ENCODE data around the gene ECT2. TPM values are rescaled to one million over a fixed set of nuclear protein-coding genes. Genes with fewer than 3 reads are reported as not detected.
"Not testable (repeated sequence)": the region's sequence is repeated elsewhere in the genome, so short reads cannot be mapped to it uniquely, and the experiment has no call there.

The ECT2 gene
- total RNA-seq, 1 donor from 2014 or later, result 16.1 TPM

GRCh38 chr3:172856795-172857742, 106.5 kb downstream of the ECT2 start:
- DNase-seq (ENCODE audit: low spot score), result peak; percentile 26

GRCh38 chr3:172859041-172859440, 108.5 kb downstream of the ECT2 start:
- peak; percentile 64 for DNase-seq (ENCODE audit: low spot score)

GRCh38 chr3:172866726-172867350, 116.3 kb downstream of the ECT2 start:
- DNase-seq (ENCODE audit: low spot score), result not testable (repeated sequence)

DNA sequence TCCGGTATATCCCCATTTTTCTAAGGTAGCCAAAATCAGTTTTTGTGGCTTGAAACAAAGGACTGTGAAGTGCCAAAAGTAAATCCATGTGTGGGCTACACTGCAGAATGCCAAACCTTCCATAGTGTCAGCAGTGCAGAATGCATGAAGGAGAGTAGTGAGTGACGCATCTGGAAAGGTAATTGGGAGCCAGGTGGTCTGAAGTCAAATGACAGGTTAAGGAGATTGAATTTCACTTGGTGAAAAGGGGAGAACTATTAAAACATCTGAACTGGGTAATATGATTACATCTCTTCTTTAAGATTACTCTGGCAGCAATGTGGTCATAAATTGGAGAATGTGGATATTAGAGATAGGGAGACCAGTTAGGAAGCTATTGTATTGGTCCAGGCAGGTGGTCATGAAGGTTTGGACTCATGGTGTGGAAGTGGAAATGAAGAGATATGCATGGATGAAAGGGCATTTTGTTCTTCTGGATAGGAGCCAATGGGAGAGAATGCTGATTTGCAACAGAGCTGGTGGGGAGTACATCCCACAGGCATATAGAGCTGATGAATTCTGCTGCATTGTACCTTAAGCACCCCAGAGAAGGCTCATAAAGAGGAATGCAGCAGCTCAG, 118.2 kb downstream of the ECT2 start:
- no peak for DNase-seq (ENCODE audit: low spot score)

GRCh38 chr3:172869368-172869771, 118.8 kb downstream of the ECT2 start:
- DNase-seq (ENCODE audit: low spot score), result no peak

GRCh38 chr3:172869784-172870518, 119.4 kb downstream of the ECT2 start:
- peak; percentile 15 for DNase-seq (ENCODE audit: low spot score)

Other genes starting within 250 kb of the ECT2 start
- gene TNFSF10, start 227.3 kb upstream of the ECT2 start, total RNA-seq (ENCODE audit: insufficient read depth, low replicate concordance), result 6.3 TPM
- 4.8 TPM for gene NCEH1, start 39.7 kb upstream of the ECT2 start, total RNA-seq (ENCODE audit: insufficient read depth, low replicate concordance)